SK-N-DZ (cell line): ENCODE data around the gene ENG.
"Not testable (repeated sequence)": the region's sequence is repeated elsewhere in the genome, so short reads cannot be mapped to it uniquely, and the experiment has no call there.

ENCODE experiments used
- DNase-seq: peaks from one replicate; pipeline ENCODE4 v3.0.0-alpha.2; 2015; ENCODE audit warnings: low spot score

The ENG gene

DNA sequence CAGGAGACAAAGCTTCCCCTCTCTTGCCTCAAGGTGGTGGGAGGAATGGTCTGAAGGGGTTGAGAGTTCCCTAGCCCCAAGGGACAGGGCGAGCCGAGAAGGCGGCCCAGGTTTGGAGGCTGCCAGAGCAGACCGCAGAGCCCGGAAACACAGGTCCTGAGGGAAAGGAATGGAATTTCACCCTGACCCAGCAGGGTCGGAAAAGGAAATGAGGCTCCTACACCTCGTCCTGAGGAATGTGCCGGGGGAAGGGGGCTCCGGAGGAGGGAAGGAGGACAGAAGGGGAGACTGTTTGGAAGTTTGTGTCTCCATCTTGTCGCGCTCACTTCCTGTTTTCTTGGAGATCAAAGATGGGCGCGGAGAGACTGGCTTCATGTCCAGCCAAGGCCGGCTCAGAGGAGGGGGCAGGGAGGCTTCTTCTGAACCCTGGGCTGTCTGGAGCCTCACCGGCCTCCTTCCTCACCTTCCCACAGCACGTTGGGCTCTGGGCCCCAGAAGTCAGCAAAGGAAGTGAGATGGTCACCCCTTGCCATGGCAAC is 9.6 kb downstream of the ENG start:
- no peak for DNase-seq

DNA sequence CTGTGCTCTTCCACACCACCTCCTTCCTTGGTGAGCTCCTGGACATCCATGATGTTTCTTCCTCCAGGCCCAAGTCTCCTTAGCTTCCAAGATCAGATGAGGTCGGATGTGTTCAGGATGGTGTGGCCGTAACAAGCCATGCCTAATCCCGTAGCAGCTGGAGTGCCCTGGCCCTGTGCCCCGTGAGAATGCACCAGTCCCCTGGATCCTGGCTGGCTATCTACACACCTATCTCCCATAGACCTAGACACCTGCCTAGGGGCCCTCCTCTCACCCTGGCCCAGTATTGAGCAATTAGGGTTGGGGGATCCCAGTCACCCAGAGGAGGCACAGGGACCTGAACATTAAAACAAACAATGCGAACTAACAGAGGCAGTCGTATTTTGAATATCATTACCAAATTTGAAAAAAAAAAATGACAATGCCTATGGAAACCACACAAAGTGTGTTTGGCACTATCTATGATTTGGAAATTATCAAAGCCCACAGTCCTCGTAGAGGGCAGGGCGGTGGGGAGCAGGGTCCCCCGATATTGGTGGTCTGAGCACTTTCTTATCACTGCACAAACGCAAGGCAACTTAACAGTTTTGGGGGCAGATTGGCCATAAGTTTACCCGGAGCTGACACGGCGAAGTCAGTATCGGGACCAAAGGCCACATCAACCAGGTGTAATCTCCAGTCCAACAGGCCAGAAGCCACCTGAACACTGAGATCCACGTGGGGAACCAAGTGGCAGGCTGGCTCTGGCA is 13.2 kb downstream of the ENG start:
- DNase-seq: no peak

DNA sequence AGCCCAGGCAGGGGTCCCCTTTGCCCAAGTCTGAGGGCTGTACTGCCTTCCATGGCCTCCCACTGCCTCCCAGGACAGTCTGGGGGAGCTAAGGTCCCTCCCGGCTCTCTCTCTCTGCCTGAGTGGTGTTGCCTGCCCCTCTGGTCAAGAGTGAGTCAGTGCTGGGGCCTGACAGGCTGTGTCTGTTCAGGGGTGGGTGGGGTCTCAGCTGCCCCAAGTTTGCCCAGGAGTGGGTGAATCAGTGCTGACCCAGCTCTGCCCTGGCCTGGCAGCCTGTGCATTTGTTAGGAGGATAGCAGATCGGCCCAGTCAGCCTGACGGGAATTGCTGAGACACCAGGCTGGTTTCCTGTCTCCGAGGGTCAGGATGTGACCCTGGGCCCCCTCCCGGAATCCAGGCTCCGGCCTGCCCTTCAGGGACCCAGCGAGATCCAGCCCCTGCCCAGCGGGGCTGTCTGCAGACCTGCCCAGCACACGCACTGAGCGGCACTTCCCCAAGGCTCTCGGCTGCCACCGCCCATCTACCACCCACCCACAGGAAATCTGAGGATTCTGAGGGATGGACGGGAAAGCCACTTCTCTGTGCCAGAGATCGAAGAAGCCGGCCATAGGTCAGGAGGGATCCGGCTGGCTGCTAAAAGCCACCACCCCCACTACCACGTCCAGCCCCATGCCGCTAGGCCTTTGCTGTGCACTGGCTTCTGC is 15.9 kb downstream of the ENG start:
- no peak for DNase-seq

DNA sequence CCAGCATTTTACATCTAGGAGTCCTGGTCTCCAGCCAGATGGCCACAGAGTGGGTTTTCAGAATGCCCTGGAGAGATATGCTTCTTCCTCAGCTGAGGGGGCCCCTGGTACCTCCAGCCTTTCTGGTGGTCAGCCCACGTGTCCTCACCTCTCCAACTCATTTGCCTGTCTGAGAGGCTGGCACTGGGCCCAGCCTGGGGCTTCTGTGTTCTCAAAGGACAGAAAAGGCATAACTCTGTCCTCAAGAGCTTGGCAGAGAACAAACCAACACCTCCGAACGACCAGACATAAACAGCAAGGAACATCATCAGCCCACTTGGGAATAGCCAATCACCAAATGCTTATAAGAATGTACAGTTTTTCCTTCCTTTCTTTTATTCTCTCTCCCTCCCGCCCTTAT is 17.1 kb downstream of the ENG start:
- DNase-seq: no peak

DNA sequence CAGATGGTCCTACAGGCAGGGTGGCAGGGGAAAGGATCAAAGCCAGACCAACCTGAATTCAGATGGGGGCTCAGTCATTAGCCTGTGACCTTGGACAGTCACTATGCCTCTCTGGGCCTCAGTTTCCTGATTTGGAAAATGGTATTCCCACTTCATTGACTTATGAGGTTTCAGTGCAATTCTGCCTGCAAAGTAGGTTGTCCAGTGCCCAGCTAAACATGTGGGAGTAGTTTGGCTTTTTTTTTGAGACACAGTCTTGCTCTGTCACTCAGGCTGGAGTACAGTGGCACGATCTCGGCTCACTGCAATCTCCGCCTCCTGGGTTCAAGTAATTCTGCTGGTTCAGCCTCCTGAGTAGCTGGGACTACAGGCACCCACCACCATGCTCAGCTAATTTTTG is 17.9 kb downstream of the ENG start:
- DNase-seq: not testable (repeated sequence)

DNA sequence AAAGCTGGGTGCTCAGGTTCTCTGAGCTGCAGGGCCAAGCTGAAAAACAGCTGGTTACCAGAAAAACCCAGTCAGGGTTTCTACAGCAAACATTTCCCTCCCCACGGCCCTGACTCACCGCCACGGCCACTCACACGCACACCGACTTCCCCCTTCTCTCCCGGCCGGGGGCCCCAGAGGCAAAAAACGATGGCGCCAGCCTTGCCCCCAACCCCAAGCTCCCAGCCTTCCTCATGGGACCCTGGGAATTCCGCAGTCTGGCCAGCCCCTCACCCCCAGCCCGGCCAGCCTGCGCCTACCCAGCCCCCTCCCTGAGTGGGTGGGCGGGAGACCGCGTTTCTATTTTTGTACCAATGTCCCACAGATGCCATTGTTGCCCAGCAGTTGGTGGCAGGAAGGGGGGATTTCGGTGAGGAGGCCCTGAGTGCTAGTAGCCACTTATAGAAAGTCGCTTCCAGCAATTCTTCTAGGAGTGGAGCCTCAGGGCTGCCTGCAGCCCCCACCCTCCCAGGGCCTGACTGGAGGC is 18.4 kb downstream of the ENG start:
- DNase-seq: no peak

DNA sequence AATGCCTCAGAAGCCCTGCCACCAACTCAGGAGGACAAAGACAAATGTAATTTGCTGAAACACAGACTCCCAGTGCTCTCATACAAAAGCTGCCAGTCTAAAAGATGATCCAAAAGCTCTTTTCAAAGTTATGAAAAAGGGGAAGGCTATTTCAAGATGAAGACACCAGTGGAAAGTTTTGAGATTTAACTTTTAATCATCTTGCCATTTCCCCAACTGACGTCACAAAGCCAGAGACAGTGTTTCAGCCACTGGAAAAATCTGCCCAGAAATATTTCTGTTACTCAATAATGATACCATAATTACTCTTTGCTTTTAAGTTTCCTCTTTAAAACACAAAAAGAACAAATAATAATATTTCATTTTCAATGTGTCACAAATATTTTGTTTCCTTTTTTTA is 20.9 kb downstream of the ENG start:
- no peak for DNase-seq

DNA sequence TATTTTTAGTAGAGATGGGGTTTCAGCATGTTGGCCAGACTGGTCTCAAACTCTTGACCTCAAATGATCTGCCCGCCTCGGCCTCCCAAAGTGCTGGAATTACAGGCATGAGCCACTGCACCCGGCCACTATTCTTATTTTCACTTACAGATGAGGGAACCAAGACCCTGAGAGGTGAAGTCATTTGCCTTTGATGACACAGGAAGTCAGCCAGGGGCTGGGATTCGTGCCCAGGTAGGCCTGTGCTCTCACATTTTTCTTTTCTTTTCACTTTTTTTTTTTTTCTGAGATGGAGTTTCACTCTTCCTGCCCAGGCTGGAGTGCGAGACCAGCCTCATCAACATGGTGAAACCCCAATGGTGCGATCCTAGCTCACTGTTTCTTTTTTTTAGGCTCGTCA is 22.2 kb downstream of the ENG start:
- no peak for DNase-seq

DNA sequence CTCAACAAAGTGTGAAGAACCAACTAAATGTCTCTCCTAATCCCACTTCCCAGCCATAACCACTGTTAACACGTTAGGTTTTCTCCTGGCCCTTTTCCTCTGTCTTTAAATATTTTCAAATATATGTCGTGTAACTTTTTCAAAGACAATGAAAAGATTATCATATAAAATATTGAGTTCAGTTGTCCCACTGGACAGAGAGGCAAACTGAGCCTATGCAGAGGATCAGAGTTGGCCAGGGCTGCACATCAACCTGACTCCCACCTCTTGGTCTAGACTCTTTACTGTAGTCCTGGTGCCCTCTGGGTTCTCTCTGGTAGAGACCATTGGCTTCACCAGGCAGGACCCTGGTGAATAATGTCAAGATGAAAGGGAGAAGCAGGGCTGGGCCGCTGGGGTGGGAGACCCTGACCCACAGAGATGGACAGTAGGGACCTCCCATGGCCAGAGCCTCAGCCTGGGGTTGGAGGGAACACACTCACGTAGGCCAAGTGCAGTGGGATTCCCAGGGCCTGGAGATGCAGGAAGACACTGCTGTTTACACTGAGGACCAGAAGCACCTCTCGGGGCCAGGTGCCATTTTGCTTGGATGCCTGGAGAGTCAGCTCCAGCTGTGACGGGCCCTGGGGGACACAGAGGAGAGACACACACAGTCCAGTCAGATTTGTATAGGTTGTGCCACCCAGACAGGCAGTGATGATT is 25.1 kb downstream of the ENG start:
- DNase-seq: no peak

DNA sequence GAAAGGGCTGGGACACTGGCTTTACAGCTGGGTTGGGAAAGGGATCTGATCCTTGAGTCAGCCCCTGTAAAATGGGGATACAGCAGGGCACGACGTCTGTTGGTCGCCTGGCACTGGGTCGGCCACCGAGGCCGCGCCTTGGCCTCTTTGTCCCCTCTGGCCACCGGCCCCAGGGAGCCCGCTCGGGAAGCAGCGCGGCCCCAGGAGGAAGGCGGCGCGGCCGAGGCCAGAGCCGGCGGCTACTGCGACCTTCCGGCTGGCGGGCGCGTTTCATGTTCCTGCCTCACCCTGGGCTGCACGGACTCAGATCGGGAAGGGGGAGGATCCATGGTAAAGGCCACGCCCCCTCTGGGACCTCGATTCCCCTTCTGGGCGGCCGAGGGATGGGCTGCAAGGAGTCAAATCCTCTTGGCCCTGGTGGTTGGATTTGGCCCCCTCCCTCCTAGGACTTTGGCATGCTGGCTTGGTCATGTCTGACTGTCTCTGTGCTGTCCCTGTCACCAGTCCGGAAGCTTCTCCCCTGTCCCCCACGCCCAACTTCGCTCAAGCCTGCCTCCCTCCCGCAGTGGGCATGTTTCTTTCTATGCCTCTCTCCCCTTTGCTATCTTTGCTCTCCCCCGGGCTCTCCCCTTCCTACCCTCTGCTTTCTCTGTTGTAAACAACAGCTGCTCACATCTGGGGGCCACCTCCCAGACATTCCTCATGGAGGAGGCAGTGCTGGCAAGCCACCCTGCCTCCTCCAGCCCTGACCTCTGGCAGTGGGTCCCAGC is 26.0 kb downstream of the ENG start:
- peak; percentile 87 for DNase-seq

DNA sequence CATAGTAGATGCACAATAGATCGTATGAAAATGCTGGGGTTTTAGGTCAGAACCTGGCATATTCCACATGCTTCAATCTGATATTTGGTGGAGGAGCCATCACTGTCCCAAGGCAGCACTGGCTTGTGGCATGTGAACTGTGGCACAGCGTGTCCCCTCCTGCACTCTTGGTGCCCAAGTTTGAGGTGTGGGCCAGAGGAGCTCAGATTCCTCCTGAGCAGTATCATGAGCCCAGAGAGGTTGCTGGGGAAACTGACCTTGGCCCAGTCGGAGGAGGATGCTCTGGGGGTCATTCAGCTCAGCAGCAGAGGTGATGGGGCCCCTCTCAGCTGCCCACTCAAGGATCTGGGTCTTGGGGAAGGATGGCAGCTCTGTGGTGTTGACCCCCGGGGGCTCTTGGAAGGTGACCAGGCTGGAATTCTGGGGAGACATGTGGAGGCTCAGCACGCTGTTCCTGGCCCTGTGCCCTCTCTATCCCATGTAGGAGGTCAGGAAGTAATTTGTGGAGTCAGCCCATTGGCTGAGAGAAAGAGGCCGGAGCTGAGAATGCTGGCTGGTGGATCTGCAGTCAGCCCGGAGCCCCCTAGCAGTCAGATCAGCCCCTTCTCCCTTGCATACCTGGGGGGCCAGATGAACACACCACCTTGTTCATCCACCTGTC is 28.1 kb downstream of the ENG start:
- no peak for DNase-seq

DNA sequence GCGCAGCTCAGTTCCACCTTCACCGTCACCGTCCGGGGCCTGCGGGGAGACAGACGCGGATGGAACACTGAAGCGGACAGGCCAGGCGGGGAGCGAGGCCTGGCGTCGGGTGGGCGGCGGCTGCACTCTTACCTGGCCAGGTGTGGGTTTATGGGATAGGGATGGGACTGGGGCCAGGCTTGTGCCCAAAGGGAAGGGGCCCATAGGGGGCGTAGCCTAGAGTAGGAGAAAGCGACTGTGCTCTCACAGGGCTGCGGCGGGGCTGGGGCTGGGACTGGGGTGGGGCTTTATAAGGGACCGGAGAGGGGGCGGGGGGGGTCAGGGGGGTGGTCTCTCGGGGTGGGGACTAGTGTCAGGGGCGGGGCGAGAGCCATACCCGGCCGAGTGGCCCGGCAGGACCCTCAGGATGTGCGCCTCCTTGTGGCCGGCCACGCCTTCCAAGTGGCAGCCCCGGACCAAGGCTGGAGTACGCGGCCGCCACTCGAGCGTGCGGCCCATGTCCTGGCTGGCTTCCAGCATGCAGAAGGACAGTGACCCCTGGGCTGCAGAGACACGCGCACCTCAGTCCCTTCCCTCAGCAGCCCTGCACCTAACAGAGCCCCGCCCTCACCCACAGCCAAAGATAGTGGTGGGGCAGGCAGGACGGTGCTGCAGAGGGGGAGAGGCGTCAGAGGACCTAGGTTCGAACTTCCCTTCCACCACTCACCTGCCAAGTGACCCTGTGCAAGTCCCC is 29.0 kb downstream of the ENG start:
- peak; percentile 35 for DNase-seq

DNA sequence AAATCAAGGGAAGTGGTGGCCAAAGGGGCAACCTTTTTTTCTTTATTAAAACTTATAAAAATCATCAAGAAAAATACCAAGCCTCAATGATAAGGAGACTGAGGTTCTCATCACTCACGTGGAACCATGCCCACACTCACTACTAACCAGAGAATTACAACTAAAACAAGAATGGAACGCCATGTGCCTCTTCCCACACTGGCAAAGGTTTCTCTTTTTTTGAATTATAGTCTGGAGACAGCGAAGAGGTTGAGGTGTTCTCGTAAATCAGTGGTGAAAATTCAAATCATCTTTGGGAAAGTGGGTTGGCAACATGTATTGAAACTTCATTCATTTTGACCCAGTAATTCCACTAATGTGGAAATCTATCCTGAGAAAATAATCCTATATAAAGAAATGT is 32.4 kb downstream of the ENG start:
- DNase-seq: no peak

DNA sequence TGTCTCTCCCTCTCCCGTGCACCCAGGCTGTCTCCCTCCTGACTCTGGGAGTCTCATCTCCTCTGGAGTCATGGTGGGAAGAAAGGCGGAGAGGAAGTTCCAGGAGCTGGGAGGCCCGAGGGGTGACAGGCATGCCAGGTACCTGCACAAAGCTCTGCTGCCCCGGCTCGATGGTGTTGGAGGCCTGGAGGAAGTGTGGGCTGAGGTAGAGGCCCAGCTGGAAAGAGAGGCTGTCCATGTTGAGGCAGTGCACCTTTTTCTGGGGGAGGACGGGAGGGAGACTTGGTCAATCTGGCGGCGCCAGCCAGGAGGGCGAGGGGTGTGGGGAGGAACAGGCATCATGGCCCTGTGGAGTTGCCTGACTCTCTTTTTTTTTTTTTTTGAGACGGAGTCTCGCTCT is 35.9 kb downstream of the ENG start:
- no peak for DNase-seq

DNA sequence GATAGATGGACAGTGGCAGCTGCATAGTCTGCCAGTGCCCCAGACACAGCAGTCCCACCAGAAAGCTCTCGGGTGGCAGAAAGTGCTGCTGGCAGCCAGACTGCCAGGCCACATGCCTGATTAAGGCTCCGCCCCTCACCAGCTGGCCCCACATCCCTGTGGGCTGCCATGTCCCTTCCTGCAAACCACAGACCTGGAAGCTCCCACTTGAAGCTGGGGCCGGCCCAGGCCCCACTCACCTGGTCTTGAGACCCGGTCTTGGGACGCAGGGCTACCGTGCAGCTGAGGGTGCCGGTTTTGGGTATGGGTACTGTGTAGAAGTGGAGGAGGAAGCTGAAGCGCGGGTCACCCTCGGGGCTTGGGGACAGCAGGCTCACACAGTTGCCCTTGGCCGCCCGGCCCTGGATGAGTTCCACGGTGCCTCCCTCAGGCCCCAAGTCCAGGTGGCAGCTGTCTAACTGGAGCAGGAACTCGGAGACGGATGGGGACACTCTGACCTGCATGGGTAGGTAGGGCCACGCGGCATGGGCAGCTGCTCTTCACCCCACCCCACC is 36.5 kb downstream of the ENG start:
- no peak for DNase-seq

DNA sequence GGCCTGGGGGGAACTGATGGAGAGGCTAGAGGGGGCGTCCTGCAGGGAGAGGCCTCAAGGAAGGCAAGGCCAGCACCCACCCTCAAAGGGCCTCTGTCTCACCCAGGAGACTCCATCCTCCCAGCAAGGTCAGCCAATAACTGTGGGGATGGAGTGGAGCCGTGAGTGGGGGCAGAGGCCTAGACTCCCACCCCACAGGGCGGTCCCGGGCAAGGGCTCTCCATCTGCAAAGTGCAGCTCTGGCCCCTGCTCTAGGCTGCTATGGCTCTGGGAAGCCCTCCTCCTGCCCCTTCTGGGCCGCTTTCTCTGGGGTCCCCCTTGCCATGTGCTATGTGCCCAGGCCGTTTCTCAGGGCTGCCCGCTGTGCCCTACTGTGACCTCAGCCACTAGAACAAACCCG is 37.7 kb downstream of the ENG start:
- DNase-seq: no peak

DNA sequence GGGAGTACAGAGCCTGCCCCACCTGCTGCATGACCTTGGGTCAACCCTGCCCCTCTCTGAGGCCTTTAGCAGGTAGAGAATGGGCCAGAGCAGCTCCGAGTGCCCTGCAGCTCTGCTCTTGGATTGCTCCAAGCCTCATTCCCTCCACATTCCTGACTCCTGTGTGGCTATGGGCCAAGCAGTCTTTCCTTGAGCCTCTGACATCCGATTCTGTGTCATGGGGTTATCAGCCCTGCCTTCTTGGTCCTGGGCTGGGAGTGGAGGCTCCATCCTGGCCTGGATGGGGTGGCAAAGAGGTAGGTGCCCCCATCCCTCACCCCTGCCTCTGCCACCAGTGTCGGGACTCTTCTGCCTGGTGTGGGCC is 38.1 kb downstream of the ENG start:
- no peak for DNase-seq

DNA sequence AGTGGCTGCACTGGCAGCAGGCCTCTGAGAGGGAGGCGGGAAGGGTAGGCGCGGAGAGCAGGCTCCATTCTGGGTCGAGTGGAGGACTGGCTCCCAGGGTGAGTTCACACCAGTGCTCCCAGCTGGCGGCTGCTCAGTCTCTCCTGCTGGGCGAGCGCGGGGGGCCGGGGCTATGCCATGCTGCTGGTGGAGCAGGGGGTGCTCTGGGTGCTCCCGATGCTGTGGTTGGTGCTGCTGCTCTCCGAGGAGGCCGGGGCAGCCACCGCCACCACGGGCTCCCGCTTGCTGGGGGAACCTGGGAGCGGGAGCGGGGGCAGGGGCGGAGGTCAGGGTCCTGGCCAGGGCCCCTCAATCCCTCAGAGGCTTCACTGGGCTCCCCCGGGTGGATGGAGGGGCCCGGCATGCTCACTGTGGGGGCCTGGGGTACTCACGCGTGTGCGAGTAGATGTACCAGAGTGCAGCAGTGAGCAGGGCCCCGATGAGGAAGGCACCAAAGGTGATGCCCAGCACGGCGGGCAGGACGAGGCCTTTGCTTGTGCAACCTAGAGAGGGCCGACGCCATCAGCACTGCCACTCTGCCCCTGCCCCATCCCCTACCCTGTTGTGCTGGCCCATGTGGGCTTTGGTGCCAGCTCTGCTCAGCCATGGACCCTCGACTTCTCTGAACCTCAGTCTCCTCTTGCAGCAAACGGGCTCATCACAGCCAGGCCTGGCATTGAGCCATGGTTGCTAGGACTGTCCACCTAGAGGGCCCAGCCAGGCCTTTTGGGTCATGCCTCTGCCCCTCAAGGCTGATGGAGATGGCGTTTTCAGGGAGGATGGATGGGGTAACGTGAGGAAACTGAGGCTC is 38.7 kb downstream of the ENG start:
- DNase-seq: no peak
